GM10847 (cell line): ENCODE measurements around the gene ARCN1.

Source experiments
- POLR2A ChIP-seq: IDR thresholded peaks from 2 replicates; pipeline ENCODE4 v1.6.1; 2011; ENCODE audit not compliant: insufficient read length; ENCODE audit errors: extremely low read depth

Gene ARCN1

DNA sequence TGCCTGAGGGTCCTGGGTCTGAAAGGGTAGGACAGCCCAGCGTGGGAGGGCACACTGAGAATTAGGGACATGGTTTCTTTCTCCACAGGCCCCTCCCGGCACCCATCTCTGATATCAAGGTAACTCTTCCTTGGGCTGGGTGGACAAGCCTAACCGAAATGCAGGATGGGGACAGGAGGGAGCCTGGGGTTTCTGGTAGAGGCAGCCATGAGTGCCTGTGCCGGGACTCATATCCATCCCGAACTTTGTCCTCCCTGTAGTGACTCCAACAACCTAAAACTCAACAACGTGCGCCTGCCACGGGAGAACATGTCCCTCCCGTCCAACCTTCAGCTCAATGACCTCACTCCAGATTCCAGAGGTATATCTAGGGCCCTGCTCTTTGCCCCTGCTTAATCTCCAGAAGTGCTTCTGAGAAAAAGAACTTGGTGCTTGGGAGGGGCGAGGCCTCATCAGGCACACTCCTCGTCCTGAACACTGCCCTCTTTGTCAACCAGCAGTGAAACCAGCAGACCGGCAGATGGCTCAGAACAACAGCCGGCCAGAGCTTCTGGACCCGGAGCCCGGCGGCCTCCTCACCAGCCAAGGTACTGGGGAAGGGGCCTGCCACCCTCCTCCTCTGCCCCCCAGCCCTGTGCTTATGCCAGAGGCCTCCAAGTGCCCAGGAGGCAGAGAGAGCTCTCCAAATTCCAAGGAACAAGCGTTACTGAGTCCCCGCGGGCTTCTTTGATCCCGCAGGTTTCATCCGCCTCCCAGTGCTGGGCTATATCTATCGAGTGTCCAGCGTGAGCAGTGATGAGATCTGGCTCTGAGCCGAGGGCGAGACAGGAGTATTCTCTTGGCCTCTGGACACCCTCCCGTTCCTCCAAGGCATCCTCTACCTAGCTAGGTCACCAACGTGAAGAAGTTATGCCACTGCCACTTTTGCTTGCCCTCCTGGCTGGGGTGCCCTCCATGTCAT, 38.2 kb upstream of the ARCN1 start:
- TF ChIP-seq POLR2A, result no peak

DNA sequence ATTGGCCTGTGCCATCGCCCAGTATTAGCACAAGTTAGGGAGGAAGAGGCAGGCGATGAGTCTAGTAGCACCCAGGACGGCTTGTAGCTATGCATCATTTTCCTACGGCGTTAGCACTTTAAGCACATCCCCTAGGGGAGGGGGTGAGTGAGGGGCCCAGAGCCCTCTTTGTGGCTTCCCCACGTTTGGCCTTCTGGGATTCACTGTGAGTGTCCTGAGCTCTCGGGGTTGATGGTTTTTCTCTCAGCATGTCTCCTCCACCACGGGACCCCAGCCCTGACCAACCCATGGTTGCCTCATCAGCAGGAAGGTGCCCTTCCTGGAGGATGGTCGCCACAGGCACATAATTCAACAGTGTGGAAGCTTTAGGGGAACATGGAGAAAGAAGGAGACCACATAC, 36.9 kb upstream of the ARCN1 start:
- TF ChIP-seq POLR2A, result no peak

DNA sequence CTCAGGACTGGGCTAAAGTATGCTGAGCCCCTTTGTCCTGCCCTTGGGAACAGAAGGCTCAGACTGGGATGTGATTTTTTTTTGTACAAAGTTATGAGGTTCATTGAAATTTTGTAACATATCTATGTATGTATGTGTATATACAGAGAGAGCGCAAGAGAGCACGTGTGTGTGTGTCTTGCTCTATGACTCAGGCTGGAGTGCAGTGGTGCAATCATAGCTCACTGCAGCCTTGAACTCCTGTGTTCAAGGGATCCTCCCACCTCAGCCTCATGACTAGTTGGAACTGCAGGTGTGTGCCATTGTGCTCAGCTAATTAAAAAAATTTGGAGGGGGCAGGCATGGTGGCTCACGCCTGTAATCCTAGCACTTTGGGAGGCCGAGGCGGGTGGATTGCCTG, 35.5 kb upstream of the ARCN1 start:
- TF ChIP-seq POLR2A, result no peak

DNA sequence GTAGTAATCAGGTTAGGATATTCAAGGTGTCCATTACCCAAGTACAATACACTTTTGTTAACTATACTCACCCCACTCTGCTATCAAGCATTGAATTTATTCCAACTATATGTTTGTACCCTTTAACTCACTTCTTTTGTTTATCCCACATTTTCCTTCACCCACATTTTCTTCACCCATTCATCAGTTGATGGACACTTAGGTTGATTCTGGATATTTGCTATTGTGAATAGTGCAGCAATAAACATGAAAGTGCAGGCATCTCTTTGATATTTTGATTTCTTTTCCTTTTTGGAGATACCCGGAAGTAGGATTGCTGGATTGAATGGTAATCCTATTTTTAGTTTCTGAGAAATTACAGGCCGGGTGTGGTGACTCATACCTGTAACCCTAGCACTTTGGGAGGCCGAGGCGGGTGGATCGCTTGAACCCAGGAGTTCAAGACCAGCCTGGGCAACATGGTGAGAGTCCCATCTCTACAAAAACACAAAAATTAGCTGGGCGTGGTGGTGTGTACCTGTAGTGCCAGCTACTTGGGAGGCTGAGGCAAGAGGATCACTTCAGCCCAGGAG, 34.7 kb upstream of the ARCN1 start:
- no peak for TF ChIP-seq POLR2A

DNA sequence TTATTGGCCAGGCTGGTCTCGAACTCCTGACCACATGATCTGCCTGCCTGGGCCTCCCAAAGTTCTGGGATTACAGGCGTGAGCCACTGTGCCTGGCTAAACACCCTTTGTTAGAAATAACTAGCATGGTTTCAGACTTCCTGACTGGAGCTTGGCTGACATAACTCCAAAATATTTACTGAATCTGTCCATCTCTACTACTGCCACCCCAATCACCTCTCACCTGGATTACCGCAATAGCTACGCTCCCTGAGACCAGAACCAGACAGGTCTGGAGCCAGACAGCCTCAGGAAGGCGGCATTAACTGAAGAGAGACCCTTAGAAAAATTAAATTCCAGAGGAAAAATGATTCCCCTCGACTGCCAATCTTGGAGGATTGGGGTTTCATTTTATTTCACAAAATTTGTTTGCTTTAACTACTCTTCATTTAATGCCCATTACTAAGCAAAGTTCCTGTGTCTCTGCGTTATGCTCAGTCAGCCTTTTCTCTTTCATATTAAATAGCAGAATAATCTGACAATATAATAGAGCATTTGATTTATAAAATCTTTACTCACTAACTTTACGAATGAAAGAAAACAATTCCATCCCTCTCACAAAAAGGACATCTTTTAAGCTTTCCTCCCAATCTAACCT, 28.1 kb upstream of the ARCN1 start:
- TF ChIP-seq POLR2A, result no peak

DNA sequence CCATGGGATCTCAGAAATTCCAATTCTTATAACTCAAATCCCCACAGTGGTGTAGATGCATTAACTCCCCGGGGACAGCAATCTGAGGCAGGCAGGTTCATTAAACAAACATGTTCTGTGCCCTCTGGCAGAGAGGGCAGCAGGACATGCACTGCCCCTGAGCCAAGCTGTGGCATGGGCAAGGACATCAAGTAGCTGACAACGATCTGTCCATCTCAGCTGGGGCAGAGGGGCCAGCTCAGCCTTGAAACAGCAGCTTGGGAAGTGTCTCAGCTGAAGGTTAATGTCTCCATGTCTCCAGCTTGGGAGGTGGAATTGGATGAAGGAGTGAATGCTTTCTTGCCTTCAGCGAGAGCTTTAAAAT, 27.6 kb upstream of the ARCN1 start:
- TF ChIP-seq POLR2A, result no peak

DNA sequence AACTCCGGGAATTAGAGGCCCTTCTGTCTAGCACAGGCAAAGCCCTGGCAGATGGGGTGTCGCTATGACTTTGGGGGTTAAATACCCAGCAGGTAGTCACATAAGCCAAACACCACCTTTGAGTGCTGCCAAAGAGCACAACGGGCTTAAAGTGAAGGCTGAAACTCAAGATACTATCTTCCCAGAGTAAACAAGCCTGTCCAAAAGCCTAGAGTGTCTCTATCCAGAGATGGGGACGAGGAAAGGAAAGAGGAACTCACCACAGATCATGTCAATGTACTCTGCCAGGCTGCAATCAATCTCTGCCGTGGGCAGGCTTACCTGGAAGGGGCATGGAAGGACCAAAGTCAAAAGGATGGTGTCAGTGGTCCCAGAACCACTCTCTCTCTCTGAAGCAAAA, 26.7 kb upstream of the ARCN1 start:
- TF ChIP-seq POLR2A, result no peak

DNA sequence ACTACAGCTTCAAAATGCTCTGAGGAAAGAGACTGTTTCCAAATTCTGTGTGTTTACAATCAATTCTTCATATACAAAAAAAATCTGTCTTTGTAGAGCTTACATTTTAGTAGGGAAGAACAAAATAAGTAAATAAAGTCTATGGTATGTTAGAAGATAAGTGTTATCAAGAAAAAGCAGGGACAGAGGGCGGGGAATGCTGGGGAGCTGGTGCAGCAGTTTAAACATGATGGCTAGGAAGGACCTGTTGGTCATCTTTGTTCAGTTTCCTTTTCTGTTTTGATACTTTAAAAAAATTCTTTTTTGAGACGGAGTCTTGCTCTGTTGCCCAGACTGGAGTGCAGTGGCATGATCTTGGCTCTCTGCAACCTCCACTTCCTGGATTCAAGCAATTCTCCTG, 25.1 kb upstream of the ARCN1 start:
- no peak for TF ChIP-seq POLR2A

DNA sequence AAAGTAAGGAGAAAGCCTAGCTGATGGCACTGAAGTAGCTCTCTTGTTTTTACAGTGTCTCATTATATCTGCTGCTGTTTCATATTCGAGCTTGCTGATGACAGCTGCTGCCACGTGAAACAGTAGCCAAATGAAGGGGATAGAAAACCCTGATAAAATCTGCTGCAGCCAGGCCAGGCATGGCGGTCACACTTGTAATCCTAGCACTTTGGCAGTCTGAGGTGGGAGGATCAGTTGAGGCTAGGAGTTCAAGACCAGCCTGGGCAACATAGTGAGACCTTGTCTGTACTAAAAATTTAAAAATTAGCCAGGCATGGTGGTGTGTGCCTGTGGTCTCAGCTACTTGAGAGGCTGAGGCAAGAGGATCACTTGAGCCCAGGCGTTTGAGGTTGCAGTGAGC, 19.9 kb upstream of the ARCN1 start:
- no peak for TF ChIP-seq POLR2A

DNA sequence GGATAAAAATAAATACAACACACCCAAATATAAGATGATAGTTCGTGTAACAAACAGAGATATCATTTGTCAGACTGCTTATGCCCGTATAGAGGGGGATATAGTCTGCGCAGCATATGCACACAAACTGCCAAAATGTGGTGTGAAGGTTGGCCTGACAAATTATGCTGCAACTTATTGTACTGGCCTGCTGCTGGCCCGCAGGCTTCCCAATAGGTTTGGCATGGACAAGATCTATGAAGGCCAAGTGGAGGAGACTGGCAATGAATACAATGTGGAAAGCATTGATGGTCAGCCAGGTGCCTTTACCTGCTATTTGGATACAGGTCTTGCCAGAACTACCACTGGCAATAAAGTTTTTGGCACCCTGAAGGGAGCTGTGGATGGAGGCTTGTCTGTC, 11.4 kb upstream of the ARCN1 start:
- no peak for TF ChIP-seq POLR2A

DNA sequence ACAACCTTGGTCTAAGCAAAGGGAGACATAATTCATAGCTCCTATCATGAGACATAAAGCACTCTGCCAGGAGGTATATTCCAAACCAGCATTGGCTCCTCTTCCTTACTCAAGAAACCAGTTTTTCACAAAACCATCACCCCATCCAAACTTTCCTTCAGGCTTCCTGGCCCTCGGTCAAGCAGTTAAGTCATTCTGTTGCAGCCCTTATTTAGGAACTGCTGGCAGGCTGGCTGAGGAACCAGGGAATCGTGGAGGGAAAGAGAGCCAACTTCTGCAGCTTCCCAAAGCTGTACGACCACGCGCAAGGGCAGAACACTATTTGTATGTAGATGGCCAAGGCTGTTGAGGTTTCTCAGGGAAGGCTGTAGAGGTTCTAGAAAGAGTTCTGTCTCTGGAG, 7.2 kb upstream of the ARCN1 start:
- TF ChIP-seq POLR2A, result no peak

DNA sequence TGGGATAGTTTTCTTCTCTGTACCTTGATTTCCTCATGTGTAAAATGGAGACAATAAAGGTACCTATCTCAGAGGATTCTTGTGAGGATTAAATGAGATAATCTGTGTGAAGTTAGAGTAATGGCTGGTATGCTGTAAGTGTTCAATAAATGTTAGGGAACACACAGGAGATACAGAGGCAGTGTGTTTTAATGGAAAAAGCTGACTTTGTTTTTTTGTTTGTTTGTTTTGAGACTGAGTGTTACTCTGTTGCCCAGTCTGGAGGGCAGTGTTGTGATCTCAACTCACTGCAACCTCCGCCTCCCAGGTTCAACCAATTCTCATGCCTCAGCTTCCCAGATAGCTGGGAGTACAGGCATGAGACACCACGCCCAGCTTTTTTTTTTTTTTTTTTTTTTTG, 2.5 kb upstream of the ARCN1 start:
- TF ChIP-seq POLR2A, result no peak

DNA sequence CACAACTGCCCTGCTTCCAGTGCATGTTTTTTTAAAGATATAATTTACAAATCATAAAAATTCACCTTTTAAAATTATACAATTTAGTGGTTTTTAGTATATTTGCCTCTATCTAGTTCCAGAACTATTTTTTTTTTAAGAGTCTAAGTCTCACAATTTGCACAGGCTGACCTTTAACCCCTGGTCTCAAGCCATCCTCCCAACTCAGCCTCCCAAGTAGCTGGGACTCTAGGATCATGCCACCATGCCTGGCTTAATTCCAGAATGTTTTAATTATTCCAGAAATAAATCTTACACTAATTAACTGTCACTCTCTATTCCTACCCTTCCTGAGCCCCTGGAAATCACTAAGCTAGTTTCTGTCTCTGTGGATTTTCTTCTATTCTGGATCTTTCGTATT, 1.4 kb upstream of the ARCN1 start:
- TF ChIP-seq POLR2A, result no peak

DNA sequence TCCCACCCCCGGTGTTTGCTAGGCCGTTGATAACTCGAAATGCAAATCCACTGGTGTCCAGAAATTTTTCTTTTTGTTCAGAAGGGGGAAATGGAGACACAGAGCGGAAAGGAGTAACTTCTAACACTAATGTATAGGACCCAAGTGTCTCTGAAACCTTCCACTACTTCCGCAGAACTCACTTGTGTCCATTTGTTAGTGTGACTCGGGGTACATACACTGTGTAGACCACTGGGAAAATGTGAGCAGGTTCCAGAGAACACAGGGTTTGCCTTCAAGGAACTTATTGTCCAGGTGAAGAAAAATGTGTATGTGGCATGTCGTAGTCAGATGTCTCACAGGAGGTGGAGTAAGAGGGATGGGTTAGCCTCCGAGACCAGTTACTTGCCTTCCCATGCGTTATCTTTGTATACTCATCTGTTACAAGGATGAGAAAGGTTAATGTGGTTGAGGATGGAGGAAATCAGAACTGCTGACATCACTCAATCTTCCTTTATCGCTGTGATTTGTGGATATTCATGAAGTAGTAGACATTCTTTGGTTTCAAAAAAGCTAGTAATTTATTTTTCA, 857 bp downstream of the ARCN1 start:
- TF ChIP-seq POLR2A, result no peak

DNA sequence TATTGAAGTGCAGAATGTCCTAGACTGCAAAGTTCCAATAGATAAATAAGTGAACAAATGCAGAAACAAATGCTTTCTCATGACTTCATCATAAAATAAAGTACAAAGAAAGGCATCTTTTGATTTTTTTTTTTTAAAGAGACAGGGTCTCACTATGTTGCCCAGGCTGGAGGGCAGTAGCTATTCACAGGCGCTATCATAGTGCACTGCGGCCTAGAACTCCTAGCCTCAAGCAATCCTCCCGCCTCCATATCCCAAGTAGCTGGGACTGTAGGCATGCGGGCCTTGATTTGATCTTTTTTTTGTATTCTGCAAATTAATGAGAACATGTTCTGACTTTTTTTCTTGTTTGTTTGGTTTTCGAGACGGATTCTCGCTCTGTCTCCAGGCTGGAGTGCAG, 2.4 kb downstream of the ARCN1 start:
- TF ChIP-seq POLR2A, result no peak

DNA sequence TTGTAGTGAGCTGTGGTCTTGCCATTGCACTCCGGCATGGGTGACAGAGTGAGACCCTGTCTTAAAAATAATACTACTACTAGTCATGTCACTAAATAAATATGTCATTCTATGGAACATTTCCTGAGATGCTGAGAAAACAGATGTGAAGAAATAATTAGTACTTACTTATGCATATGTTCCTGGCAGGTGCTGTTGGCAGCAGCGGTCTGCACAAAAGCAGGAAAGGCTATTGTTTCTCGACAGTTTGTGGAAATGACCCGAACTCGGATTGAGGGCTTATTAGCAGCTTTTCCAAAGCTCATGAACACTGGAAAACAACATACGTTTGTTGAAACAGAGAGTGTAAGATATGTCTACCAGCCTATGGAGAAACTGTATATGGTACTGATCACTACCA, 8.8 kb downstream of the ARCN1 start:
- TF ChIP-seq POLR2A, result no peak
